KG1 (cell line): ENCODE results near the gene FARP1.

ENCODE experiments used
- DNase-seq: peaks from one replicate; lab custom pipeline; 2025; lab: John Stamatoyannopoulos, UW

FARP1 gene

DNA sequence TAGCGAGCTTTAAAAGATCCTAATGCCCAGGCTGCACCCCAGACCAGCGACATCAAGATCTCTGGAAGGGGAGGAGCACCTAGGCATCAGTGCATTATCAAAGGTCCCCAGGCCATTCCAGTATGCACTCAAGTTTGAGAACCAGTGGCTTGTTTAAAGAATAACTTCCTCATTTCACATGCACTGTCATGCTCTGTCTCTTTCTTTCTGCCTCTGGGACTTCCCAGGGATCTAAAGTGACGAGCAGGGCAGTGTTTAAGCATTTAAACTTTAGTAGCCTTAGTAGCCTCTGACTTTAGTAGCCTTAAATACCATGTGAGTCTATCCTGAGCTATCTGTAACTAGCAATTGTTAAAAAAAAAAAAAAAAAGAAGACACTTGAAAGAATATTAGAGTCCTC, 8.9 kb upstream of the FARP1 start:
- no peak for DNase-seq

- DNase-seq, result no peak
Measured at GRCh38 chr13:98134901-98135300, 8.0 kb upstream of the FARP1 start.

DNA sequence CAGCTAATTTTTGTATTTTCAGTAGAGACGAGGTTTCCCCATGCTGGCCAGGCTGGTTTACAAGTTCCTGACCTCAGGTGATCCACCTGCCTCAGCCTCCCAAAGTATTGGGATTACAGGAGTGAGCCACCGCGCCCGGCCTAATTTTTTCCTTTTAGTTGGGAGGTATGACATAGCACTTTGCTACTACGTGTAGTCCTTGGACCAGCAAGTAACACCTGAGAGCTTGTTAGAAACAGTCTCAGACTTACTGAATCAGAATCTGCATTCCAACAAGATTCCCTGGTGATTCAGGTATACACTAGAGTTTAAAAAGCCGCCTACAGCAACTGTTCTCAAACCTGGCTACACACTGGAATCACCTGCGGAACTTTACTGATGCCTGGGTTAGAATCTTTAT, 1.8 kb upstream of the FARP1 start:
- DNase-seq, result no peak

GRCh38 chr13:98141509-98142379, 1.1 kb upstream of the FARP1 start:
- no peak for DNase-seq

DNA sequence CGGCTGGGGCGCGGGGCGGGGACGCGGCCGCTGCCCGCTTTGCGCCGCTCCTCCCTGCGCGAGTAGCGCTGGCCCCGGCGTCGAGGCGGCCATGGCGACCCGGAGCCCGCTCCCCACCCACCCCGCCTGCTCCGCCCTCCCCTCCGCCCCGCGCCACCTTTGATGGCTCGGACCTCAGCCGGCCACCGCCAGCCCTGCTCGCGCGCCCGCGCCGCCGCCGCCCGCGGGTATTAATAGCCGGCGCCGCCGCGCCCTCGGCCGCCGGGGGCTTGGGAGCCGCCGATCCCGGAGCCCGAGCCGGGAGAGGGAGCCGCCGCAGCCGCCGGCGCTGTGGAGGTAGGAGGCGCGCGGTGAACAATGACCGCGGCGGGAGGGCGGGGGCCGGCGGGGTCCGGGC, 261 bp downstream of the FARP1 start:
- no peak for DNase-seq

GRCh38 chr13:98143601-98144026, 720 bp downstream of the FARP1 start:
- no peak for DNase-seq

- DNase-seq, result no peak
Measured at GRCh38 chr13:98144027-98144741, 1.3 kb downstream of the FARP1 start.

DNA sequence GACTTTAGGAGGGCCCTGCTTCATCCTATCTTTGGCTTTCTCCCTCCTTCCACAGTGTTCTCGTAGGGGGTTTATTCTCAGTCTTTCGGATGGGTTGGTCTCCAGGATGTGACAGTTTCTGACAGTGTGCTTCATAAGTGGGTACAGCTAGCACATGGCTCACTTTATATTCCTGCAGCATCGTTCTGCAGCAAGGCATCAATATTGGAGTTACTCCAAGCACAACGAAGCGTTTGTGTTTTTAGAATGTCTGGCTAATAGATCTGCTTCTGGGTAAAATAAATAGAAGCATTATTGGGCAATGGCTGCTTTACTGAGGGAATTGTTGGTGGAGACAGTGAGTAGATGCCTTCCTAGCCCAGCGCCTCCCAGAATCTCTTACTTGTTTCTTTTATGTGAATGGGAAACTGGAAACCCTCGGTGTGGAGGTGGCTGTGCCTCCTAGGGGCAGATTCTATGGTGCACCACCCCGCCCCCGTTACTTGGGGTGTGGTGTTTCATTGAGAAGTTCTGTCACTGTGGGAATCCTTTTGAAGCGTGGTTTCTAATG, 2.0 kb downstream of the FARP1 start:
- no peak for DNase-seq

DNA sequence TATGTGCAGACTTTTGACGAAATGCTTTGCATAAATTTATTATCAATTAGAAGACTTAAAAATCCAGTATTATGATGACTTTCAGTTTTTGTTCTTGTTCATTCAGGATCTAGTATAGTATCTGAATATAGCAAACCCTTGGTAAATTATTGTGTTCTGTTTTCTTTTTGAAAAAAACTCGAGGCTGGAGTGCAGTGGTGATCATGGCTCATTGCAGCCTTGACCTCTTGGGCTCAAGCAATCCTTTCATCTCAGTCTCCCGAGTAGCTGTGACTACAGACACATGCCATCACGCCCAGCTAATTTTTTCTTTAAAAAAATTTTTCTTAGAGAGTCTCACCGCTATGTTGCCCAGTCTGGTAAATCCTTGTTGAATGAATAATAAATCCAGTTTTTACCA, 4.6 kb downstream of the FARP1 start:
- no peak for DNase-seq

DNA sequence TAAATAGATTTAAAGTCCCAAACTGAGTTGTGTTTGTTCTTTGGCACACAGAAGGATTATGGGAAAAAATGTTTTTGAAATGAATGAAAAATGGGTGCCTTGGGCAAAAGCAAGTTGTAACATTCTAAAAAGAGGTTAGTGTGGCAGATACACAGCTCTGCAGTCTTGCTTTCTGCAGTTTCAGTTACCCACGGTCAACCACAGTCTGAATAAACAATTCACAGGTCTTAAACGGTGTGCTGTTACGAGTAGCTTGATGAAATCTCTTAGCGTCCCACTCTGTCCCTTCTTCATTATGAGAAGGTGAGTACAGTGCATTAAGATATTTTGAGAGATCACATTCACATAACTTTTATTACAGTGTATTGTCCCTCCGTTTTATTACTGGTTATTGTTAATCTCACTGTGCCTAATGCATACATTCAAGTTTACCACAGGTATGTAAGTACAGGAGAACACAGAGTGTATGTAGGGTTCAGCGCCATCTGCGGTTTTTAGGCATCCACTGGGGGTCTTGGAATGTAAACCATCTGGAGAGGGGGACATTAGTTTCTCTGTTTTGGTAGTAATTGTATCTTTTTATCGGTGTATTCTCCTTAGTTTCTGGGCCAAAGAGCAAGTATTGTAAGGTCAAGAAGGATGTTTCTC, 8.1 kb downstream of the FARP1 start:
- no peak for DNase-seq

- DNase-seq, result no peak
Measured at GRCh38 chr13:98155475-98156109, 12.7 kb downstream of the FARP1 start.

GRCh38 chr13:98156259-98156658, 13.4 kb downstream of the FARP1 start:
- DNase-seq, result no peak

- no peak for DNase-seq
Measured at GRCh38 chr13:98157188-98157587, 14.3 kb downstream of the FARP1 start.

DNA sequence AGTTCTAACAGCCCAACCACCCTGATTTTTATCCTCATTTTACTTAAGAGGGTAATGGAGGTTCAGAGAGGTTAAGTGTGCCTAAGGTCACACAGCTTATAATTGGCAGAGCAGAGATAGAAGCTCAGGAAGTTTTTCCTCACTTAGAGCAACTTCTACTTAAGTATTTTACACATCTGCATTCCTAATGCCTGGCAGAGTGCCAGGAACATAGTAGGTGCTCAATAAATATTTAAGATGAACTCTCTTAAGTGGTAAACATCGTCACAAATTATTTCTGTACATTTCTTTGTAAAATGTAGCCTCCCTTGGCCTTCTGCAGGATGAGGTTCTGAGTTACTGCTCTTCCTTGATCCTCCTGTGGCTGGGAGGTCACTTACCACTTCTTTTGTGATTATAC, 14.7 kb downstream of the FARP1 start:
- DNase-seq, result no peak

GRCh38 chr13:98158172-98158899, 15.4 kb downstream of the FARP1 start:
- DNase-seq, result no peak

DNA sequence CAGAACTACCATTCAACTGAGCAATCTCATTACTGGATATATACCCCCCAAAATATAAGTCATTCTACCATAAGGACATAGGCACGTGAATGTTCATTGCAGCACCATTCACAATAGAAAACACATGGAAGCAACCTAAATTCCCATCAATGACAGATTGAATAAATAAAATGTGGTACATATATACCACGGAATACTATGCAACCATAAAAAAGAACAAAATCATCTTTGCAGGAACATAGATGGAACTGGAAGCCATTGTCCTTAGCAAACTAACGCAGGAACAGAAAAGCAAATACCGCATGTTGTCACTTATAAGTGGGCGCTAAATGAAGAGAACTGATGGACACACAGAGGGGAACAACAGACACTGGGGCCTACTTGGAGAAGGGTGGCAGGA, 20.0 kb downstream of the FARP1 start:
- DNase-seq, result no peak

DNA sequence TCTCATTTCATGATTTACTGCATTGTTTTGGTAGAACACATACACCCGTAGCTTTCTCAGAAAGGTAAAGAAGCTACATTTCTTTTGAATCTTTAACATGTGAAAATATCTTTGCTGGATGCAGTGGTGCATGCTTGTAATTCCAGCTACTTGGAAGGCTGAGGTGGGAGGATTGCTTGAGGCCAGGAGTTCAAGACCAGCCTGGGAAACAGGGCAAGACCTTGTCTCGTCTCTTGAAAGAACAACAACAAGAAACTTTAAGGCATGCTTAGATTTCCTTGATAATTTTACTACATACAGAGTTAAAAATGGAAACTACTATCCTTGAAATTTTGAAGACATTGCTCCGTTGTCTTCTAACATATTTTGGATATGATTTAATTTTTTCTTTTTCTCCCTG, 26.4 kb downstream of the FARP1 start:
- no peak for DNase-seq

GRCh38 chr13:98171900-98172589, 29.2 kb downstream of the FARP1 start:
- no peak for DNase-seq

DNA sequence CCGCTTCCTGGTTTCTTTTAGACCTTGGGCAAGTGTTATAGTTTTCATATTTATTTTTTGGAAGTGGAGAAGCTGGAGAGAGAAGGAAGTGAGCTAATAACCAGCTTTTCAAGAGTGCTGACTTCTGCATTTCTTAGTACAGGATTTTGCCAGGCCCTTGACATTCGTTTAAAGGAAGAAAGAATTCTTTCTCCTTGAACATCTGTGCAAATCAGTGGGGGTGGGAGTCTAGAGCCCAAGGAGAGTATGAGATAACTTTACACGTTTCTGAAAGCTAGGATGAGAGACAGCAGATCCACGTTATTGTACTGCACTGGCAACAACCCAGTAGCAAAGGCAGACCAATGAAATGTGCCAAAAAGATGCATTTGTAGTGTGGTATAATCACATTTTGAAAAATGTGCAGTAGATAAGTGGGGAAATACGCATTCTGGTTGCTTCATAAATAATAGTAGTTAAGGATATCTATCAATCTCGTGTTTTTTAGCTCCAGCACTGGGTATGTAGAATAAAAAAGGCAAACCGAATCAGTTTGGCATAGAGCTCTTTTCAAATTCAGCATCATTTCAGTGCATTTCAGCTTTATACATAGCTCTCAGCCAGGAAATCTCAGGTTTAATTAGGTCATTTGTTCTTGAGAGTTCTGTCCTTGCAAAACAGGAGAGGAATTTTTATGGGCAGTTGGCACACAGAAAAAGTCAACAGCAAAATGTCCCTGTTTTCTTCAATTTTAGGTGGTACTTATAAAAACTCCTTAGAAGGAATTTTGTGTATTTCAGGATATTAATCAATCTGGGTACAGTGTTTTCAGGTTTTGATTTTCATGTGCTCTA, 29.9 kb downstream of the FARP1 start:
- DNase-seq, result no peak
